ENCODE results near the gene TENM4.
"Not testable (repeated sequence)": the region's sequence is repeated elsewhere in the genome, so short reads cannot be mapped to it uniquely, and the experiment has no call there.

TENM4 gene

DNA sequence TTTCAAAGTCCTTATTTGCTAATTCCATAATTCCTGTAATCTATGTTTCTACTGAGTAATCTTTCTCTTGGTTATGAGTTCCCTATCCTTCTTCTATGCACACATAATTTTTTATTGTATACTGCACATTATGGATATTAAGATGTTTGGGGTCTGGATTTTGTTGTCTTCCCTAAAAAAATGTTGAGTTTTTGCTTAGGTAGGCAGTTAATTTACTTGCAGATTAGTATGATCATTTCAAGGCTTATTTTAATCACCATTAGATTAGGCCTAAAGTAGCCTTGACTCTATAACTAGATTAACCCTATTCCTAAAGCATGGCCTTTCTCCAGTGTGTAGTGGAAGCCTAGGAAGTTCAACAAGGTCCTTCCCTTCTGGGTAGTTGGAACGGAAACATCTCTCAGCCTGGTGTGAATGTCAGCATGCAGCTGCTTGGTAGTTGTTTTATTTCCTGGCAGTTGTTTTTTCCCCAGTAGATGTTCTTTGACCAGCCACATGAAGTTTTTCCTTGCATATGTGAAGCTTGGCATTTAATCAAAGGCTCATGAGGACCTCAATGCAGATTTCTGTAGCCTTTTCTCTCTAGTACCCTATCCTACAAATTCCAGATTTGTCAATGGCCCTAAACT lies 446.9 kb downstream of the TENM4 start:
- no peak for DNase-seq

GRCh38 chr11:78991681-78992080 lies 449.1 kb downstream of the TENM4 start:
- no peak for DNase-seq

- no peak for DNase-seq
Measured at GRCh38 chr11:78990261-78990660, 450.6 kb downstream of the TENM4 start.

- DNase-seq: no peak
Measured at GRCh38 chr11:78987748-78988147, 453.1 kb downstream of the TENM4 start.

GRCh38 chr11:78986305-78986704 lies 454.5 kb downstream of the TENM4 start:
- DNase-seq: no peak

DNA sequence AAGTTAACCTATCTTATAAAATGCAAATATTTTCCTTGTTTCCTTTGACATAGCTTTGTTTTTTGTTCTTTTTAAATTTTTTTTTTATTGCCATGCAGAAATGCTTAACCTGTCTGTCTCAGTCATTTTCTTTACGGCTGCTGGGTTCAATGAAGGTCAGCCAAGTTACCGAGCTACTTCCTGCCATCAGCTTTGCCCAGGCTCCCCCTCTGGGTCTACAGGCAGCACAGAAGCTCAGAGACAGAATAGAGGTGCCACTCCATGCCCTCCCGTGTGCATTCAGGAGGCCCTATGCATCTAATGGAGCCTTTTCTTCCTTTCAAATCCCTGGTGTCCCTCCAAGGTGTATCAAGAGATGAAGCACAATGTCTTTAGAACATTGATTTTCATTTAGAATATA lies 455.2 kb downstream of the TENM4 start:
- DNase-seq: no peak

GRCh38 chr11:78982473-78982872 lies 458.4 kb downstream of the TENM4 start:
- no peak for DNase-seq

DNA sequence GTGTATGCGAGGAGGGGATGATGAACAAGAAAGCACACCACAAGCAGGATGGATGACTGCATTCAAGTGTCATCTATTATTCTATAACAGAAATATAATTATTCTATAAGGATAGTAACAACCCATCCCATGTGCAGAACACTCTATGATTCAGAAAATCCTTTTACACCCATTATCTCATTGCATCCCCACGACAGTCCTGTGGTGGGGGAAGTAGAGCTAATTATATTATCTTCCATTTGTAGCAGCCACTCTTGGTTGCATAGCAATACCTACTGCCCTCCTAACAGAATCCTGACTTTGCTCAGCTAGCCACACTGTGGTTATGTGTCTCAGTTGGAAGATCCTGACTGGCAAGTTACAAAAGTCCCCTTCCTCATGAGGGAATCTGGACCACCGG lies 459.7 kb downstream of the TENM4 start:
- DNase-seq: no peak

- no peak for DNase-seq
Measured at GRCh38 chr11:78978831-78979230, 462.0 kb downstream of the TENM4 start.

DNA sequence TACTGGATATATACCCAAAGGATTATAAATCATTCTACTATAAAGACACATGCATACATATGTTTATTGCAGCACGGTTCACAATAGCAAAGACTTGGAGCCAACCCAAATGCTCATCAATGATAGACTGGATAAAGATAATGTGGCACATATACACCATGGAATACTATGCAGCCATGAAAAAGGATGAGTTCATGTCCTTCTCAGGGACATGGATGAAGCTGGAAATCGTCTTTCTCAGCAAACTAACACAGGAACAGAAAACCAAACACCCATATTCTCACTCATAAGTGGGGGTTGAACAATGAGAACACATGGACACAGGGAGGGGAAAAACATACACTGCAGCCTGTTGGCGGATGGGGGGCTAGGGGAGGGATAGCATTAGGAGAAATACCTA lies 463.0 kb downstream of the TENM4 start:
- not testable (repeated sequence) for DNase-seq

DNA sequence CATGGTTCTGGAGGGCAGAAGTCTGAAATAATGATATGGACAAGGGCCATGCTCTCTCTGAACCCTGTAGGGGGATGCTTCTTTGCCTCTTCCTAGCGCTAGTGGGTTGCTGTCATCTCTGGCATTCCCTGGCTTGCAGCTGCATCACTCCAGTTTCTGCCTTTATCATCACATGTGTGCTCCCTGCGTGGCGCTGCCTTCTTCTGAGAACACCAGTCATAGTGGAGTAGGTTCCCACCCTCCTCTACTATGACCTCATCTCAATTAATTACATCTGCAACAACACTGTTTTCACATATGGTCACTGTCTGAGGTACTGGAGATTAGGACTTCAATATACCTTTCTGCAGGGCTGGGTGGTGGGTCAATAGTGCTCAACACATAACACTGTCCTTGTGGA lies 463.8 kb downstream of the TENM4 start:
- no peak for DNase-seq

GRCh38 chr11:78975081-78975480 lies 465.7 kb downstream of the TENM4 start:
- DNase-seq: no peak

DNA sequence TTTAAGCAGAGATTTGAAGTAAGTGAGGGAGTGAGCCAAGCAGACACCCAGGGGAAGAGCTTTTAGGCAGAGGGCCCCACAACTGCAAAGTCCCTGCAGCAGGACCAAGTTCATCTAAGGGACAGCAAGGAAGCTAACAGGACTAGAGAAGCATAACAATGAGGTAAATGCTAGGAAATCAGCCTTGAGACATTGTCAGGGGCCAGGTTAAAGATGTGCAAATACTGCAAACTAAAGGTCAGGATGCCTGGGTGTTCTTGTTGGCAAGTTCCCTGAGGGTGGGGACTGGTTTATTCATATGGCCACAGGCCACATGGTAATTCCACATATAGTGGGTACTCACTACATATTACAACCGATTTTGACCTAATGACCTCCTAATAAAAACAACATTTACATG lies 467.0 kb downstream of the TENM4 start:
- DNase-seq: no peak

DNA sequence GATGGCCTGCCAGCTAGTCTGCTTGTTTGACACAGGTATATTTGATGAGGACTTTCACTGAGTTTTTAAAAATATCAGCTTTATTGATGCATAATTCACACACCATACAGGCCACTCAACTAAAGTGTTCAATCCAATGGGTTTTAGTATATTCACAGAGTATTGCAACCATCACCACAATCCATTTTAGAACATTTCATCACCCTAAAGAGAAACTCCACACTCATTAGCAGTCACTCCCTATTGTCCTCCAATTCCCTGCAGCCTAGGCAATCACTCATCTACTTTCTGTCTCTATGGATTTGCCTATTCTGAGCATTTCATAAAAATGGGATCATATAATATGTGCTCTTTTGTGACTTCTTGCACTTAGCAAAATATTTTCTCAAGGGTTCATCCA lies 468.2 kb downstream of the TENM4 start:
- DNase-seq: no peak

GRCh38 chr11:78972177-78972576 lies 468.7 kb downstream of the TENM4 start:
- no peak for DNase-seq

- no peak for DNase-seq
Measured at GRCh38 chr11:78967811-78968210, 473.0 kb downstream of the TENM4 start.

DNA sequence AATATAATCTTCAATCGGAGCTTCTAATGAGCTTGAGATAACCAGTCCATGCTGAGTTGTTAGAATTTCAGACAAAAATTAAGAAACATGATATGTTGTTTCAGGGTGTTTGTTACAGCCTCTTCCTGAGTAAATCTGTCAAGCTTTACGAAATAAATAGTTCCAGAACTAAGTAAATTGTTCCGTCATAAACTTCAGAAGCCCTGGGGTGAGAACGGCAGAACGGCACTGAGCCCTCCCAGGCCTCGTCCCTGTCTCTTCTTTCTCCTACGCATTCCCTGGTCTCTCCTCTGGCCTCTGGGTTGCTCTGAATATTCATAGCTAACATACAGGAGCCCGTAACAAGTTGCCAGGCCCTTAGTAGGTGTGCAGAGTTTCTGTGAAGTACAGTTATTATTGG lies 475.4 kb downstream of the TENM4 start:
- no peak for DNase-seq

DNA sequence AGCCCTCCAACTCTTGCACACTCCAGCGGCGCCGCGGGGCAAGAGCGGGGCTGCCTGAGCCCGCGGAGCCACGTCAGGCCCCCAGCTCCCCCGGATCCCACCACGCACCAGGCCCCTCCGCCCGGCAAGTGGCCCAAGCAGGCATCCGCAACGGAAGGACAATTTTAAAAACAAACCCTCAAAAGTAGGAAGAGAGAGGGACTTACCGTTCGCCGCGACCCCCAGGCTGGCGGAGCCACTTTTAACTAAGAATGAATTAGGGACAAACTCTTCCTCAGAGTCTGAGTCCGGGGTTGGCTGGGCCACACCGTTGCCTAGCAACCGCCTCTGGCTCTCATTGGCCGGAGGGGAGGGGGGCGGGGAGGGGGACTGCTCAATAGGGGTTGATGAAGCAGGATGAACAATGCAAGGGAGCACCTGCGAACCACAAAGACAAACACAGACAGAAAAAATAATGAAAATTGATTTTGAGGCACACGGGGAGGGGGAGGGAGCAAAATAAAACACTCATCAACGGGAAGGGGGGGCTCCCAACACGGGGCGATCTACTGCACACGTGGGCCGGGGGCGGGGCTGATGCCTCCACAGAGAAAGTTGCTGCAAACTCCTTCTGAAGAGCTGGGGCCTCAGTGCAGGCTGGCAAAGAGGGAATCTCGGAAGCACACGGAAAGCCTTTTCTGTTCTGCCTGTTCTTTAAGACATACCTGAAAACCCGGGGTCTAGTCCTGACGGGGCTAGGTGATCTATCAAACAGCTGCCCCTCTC lies 478.7 kb downstream of the TENM4 start:
- no peak for DNase-seq

GRCh38 chr11:78961247-78961646 lies 479.6 kb downstream of the TENM4 start:
- DNase-seq: no peak

DNA sequence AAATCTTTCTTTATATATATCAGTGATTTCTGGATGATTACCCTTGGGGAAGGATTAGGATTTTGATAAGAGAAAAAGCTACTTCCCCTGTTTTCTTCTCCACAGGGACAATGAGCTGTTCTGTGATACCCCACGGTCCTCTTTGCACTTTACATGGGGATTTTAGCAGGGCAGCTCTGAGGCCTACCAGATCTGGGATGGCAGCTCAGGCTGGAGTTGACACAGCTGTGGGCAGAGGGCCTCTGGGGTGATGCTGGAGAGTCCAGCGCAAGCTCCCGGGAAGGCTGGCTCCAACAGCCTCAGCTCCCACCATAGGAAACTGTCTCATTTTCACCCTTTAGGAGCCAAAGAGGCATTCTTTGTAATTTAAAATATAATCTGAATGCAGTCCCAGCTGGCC lies 482.4 kb downstream of the TENM4 start:
- DNase-seq: no peak

DNA sequence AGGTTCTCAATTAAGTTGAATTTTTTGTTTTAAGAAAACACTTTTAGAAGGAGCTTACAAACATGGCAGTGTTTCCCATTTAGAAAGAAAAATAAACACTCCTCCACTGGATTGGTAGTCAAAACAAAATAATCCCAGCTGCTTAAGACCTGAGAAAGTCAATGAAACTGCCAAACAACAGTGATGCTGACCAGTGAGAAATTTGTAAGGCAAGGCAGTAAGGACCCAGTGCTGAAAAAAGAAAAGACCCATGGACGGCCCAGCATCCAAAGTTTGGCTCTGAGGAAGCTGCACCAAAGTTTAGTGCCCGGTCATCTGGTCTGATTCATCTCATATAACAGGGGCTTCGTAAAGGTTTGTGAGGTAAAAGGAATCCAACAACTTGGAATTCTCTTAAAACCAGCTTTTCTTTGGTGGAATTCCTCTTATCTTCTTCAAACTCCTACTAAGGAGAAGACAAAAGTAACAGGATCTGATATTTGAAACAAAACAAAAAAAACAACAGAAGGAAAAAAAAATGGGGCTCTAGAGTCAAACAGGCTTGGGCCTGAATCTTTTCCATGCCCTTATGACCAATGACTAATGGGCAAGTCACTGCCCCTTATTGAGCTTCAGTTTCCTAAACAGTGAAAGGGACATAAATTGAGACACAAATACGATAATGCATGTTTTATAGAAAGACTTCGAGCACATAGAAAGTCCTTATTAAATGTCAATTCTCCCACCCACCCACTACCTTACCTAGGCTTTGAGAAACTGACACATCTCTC lies 483.2 kb downstream of the TENM4 start:
- no peak for DNase-seq

- DNase-seq: no peak
Measured at GRCh38 chr11:78954696-78955095, 486.1 kb downstream of the TENM4 start.

- DNase-seq: no peak
Measured at GRCh38 chr11:78954261-78954660, 486.6 kb downstream of the TENM4 start.

GRCh38 chr11:78952890-78953289 lies 487.9 kb downstream of the TENM4 start:
- DNase-seq: no peak
